Stimulated activated CD4-positive, alpha-beta T cell treated with anti-CD3 and anti-CD28 coated beads, Interleukin-4, amount 100 ng/mL, for 4 hours (primary cell): Measurements from ENCODE around the gene DUSP9.
"Not testable (repeated sequence)": the region's sequence is repeated elsewhere in the genome, so short reads cannot be mapped to it uniquely, and the experiment has no call there.

Experiments
- DNase-seq, 2 experiments: peaks; one replicate each; pipeline ENCODE4 v3.0.0-alpha.2; 2020

The DUSP9 gene

DNA sequence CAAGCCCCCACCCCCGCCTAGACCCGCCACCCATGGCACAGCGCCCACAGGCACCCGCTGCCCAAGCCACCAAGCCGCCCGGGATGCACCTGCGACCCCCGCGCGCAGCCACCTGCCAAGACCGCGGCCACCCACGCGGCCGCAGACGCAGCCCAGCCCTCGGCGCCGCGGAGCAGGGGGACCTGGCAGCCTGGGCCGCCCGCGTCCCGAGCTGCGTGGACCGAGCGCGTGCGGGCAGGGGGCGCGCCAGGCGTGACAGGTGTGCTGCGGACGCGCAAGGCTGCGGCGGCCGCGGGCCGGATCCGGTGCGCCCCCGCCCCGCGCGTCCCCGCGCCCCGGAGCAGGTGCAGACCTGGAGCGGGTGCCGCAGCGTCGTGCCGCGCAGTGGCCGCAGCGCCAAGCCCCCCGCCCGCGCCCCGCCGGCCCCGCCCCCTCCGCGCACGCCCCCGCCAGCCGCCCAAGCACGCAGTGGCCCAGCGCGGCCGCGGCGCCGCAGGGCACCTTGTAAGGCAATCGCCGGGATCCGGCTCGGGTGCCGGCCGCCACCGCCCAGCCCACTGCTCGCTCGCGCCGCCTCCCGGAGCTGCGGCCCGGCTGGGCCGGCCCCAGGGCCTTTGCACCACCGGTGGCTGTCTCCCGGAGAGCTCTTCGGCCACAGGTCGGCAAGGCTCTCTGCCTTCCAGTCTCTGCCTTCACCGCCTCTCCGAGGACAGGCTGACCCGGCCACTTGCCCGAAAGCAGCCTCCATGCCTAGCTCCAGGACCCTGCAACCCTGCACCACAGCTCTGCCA, 26.6 kb downstream of the DUSP9 start, which contains the start of gene PNCK:
PNCK (minus strand) TSS at position 386 of the 791 bp plus-strand sequence. CDS start 737 bp downstream, outside the sequence.
- DNase-seq = no peak

- DNase-seq = no peak
Measured at GRCh38 chrX:153674219-153674851, 27.3 kb downstream of the DUSP9 start.

- DNase-seq = no peak
Measured at GRCh38 chrX:153681175-153681574, 34.2 kb downstream of the DUSP9 start.

DNA sequence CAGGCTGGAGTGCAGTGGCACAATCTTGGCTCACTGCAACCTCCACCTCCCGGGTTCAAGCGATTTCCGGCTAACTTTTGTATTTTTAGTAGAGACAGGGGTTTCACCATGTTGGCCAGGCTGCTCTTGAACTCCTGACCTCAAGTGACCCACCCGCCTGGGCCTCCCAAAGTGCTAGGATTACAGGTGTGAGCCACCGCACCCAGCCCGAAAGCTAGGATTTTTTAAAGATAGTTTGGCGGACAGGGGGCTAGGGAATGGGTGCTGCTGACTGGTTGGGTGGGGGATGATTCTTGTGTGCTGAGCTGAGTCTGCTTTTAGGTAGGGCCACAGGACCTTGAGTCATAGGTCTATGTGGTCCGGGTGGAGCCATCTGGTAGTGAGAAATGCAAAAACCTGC, 36.5 kb downstream of the DUSP9 start:
- DNase-seq = not testable (repeated sequence)

DNA sequence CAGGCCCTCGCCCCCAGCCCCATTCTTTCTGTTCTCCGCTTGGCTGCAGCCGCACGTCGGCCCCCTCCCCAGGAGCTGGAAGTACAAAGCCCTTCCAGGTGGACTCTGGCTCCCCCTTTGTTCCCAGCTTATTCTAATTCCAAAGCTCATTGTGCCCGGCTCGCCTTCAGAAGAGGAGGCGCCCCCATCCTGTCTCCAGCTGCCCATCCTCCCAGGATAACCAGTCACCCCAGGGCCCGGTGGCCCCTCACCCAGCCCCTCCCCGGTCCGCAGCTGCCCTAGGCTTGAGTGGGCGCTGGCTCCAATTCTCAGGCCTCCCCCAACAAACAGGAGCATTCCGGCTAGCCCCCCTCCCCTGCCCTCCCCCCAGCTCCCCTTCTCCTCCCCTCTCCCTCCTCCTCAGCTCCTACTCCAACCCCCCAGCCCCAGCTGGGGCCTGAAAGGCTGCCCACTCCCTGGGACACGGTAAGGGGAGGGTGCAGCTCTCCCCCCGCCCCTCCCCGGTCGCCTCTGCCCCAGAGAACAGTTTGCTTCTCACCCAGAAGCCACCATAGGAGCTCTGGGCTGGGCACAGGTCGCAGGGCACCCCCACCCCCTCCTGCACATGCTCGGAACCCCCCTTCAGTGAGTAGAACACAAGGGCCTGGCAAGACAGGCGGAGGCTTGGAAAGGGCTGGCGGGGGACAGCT, 37.6 kb downstream of the DUSP9 start:
- DNase-seq = no peak

- no peak for DNase-seq
Measured at GRCh38 chrX:153685156-153685536, 38.1 kb downstream of the DUSP9 start.

GRCh38 chrX:153685751-153686696, 39.0 kb downstream of the DUSP9 start:
- no peak for DNase-seq

DNA sequence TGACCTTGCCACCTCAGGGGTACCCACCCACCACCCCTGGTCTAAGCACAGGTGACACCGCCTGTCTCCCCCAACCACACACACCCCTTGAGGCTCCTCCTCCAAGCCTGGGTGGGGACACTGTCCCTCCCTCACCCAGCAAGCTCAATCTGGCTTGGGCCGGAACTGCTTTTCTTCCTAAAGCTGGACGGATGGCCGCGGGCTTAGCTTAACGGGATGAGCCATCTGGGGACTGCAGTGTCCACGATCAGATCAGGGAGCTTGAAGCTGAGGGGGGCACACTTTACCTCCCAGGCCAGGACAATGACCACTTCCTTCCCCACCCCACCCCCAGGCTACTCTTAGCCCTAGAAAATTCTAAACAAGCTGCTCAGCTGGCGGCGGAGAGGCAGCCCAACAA, 39.7 kb downstream of the DUSP9 start:
- DNase-seq = no peak

GRCh38 chrX:153687121-153688039, 40.4 kb downstream of the DUSP9 start, which contains the start of gene SLC6A8:
Gene SLC6A8 (plus strand): TSS chrX:153687926. CDS start chrX:153688575, 649 bp downstream.
- DNase-seq = peak; percentile 20 to 38

DNA sequence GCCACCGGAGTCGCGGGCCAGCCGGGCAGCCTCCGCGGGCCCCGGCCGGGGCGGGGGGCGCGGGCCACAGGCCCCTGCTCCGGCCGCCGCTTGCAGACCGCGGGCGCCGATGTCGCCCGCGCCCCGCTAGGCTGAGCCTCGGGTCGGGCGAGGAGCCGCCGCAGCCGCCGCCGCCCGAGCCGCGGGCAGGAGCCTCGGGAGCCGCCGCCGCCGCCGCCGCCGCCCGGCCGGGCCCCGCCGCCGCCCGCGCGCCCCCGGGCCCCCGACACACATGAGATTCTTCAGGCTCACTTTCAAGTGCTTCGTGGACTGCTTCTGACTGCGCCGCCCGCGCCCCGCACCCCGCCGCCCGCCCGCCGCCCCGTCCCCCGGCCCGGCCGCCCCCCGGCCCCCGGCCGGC, 41.1 kb downstream of the DUSP9 start:
- DNase-seq = no peak

DNA sequence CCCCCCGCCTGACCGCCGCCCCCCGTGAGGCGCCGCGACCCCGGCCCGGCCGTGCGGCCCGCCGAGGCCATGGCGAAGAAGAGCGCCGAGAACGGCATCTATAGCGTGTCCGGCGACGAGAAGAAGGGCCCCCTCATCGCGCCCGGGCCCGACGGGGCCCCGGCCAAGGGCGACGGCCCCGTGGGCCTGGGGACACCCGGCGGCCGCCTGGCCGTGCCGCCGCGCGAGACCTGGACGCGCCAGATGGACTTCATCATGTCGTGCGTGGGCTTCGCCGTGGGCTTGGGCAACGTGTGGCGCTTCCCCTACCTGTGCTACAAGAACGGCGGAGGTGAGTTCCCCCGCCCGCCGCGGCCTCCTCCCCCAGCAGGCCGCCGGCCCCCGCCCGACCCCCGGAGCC, 41.5 kb downstream of the DUSP9 start:
- no peak for DNase-seq

- no peak for DNase-seq
Measured at GRCh38 chrX:153688911-153689590, 42.0 kb downstream of the DUSP9 start.

DNA sequence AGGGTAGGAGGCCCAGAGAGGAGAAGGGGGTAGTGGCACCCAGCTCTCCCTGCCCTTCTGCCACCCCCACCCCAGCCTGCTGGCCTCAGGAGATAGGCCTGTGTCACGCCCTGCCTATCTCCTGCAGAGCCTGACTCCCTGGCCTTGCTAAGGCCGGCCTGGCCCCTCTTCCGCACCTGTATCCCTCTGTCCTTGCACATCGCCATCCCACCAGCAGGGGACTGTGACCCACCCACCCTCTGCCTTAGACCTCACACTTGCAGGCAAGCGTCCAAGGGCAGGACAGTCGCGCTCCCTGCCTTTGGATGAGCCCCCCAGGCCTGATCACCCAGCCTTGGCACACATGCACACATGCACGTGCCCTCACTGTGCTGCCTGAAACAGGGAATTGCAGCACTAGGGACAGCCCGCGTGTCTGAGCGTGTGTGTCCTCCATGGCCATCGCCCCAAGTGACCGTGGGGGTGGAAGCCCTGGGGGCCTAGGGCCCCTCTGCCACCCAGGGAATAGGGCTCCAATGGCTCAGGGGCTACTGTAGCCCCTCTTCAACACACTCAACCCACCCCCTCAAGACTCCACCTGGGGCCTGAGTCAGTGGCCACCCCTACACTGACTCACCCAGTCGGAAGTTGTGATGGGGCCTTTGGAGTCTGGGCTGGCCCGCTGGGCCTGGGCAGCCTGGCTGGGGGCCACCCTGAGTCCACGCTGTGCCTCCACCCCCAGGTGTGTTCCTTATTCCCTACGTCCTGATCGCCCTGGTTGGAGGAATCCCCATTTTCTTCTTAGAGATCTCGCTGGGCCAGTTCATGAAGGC, 42.9 kb downstream of the DUSP9 start:
- DNase-seq = no peak

DNA sequence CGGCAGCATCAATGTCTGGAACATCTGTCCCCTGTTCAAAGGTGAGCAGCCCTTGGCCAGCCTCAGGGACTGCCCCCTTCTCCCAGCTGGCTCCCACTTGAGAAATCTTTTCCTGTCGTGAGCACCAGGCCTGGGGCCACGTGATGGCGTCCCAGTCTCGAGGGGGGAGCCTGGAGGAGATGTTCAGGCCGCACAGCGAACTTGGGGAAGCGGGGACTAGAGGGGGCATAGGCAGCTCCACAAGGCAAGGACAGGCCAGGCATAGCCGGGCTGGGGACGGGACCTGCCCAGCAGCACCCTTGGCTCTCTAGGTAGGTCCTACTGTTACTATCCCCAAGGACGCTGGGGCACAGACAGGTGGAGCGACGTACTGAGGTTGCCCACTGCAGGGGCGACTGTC, 43.5 kb downstream of the DUSP9 start:
- no peak for DNase-seq

GRCh38 chrX:153691032-153691827, 44.2 kb downstream of the DUSP9 start:
- DNase-seq = not testable (repeated sequence)

GRCh38 chrX:153692003-153692402, 45.0 kb downstream of the DUSP9 start:
- DNase-seq = no peak

DNA sequence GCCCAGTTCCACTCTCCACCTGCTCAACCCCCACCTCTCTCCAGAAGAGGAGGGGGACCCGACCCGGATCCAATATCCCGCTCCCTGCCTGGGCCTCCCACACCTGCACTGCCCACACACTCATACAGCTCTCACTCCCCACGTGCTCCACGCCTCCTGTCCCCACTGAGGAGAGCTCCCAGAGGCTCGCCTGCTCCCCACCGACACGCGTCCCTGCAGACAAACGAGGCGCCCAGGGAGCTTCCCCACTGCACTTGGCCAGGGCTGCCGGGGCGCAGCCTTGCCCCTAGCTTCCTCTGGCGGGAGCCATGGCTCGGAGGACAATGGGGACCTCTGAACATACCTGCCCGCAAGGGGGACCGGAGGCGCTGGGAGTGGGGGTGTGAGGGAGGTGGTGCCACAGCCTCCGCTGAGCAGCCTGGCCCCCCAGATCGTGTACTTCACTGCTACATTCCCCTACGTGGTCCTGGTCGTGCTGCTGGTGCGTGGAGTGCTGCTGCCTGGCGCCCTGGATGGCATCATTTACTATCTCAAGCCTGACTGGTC, 45.7 kb downstream of the DUSP9 start:
- no peak for DNase-seq

DNA sequence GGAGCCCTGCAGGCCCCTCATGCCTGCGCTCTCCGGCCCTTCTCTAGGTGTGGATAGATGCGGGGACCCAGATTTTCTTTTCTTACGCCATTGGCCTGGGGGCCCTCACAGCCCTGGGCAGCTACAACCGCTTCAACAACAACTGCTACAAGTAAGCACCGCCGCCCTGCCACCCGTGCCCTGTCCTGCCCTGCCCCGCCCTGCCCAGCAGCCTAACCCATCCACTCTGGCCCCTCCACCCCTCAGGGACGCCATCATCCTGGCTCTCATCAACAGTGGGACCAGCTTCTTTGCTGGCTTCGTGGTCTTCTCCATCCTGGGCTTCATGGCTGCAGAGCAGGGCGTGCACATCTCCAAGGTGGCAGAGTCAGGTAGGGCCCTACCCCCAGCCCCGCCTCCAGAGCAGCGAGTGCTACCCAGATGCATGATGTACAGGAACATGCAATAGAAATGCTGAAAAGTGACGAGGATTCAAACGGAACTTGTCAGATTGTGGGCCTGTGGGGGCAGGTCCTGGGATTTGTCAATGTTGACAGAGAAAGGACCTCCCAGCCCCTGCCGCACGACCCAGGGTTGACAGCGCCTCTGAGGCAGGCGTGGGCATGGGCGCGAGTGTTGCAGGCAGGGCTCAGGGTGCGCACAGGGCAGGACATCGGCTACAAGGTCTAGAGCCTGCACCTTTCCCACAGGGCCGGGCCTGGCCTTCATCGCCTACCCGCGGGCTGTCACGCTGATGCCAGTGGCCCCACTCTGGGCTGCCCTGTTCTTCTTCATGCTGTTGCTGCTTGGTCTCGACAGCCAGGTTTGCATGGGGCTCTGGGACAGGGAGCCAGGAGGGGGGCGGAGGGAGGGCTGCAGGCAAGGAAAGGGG, 46.4 kb downstream of the DUSP9 start:
- no peak for DNase-seq
